ENCODE measurements around the gene ROBO1. TPM values are rescaled to one million over a fixed set of nuclear protein-coding genes. Genes with fewer than 3 reads are reported as not detected.
"Not testable (repeated sequence)": the region's sequence is repeated elsewhere in the genome, so short reads cannot be mapped to it uniquely, and the experiment has no call there.

Gene ROBO1
- polyA plus RNA-seq, 4 donors = 80.6 to 111 (median 101) TPM

DNA sequence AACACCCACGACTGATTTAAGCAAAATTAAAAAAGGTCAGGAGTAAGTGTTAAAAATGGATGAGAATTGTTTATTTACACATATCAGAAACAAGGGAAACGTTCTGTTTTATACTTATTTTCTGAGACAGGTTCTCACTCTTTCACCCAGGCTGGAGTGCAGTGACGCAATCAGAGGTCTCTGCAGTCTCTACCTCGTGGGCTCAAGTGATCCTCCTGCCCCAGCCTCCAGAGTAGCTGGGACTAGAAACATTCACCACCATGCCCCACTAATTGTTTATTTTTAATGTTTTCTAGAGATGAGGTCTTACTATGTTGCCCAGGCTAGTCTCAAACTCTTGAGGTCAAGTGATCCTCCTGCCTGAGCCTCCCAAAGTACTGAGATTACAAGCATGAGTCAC, 1080.3 kb downstream of the ROBO1 start:
- no peak for DNase-seq (ENCODE audit: low read depth in 4 of 4, low spot score in 3 of 4)

DNA sequence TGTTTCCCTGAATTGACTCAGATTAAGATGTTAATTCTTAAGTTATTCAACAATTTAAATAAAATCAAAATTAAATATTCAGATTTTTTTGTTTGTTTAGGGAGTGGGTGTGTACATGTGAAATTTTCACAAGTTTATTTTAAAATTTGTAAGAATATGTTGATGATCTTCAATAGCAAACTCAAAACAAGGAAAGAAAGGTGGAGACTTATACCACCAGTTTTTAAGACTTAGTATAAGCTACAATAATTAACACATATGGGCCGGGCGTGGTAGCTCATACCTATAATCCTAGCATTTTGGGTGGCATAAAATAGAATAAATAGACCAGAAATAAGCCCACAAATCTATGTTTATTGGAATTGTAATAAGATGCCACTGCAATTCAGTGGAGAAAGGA, 1084.5 kb downstream of the ROBO1 start:
- no peak for DNase-seq (ENCODE audit: low read depth in 4 of 4, low spot score in 3 of 4)

DNA sequence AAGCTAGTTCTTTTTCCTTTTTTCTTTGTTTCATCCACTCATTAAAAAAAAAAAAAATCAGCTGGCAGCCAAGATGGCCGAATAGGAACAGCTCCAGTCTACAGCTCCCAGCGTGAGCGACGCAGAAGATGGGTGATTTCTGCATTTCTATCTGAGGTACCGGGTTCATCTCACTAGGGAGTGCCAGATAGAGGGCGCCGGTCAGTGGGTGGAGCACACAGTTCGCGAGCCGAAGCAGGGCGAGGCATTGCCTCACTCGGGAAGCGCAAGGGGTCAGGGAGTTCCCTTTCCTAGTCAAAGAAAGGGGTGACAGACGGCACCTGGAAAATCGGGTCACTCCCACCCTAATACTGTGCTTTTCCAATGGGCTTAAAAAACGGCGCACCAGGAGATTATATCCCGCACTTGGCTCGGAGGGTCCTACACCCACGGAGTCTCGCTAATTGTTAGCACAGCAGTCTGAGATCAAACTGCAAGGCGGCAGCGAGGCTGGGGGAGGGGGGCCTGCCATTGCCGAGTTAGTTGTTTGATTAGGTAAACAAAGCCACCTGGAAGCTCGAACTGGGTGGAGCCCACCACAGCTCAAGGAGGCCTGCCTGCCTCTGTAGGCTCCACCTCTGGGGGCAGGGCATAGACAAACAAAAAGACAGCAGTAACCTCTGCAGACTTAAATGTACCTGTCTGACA, 1092.5 kb downstream of the ROBO1 start:
- not testable (repeated sequence) for DNase-seq (ENCODE audit: low read depth in 4 of 4, low spot score in 3 of 4)

DNA sequence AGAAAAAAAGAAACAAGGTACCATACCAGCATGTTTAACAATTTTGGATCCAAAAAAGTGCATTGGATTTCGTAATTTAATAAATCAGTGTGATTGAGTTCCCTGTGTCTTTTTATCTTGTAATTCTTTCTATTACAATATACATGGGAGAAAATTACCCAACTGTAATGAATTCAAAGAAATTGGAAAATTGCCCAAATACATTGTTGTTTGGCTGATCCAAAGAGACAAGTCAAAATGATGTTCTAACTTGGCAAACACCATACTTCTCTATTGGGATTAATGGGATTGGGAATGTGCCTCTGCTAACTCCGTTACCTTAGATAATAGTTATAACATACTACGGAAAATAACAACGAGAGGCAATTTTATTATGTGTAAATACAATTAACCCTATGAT, 1097.1 kb downstream of the ROBO1 start:
- DNase-seq (ENCODE audit: low read depth in 4 of 4, low spot score in 3 of 4) = no peak

DNA sequence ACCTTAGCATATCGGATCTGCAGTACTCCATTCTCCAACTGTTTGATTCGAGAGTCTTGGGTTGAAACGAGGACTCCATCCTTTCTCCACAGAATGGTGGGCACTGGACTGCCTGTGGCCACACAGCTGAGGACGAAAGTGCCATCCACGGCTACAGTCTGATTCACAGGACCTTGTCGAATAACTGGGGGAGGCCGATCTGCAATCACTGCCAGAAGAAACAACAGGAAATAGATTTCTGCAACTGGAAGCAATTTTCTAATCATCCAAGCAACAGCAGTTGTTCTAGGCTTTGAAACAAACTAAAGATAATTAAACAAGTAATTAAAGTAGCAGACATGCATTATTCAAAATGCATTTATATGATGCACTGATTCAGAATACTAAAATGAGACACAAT, 1097.7 kb downstream of the ROBO1 start:
- DNase-seq (ENCODE audit: low read depth in 4 of 4, low spot score in 3 of 4) = no peak

DNA sequence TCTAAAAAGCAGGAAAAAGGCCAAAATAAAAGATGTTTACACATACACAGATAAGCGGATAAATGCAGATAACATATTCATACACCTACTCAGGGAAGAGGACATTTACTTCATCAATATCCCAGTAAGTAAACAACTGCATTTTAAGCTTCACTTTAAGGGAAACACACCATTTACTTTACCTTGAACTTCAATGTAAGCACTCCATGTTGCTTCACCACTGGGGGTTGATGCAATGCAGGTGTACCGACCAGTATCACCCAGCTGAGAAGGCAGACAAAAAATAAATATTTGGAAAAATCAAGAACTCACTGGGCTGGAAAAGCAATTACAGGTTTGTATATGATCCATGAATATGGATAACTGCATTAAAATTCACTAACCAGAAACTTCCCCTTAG, 1099.5 kb downstream of the ROBO1 start:
- DNase-seq (ENCODE audit: low read depth in 4 of 4, low spot score in 3 of 4) = no peak

DNA sequence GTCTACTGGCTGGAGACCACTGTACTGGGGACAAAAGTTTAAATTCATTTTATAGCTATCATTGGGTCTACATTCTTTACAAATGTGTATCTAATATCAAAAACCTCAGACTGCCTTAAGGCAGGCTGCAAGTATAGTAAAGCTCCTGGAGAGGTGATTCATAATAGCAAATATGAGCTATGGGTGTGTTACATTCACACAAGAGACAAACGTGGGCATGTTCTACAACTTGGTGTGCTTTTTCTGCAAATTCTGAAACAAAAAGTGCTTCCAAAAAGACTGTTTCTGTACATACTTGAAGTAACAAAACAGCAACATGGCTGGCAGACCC, 1101.4 kb downstream of the ROBO1 start:
- no peak for DNase-seq (ENCODE audit: low read depth in 4 of 4, low spot score in 3 of 4)

DNA sequence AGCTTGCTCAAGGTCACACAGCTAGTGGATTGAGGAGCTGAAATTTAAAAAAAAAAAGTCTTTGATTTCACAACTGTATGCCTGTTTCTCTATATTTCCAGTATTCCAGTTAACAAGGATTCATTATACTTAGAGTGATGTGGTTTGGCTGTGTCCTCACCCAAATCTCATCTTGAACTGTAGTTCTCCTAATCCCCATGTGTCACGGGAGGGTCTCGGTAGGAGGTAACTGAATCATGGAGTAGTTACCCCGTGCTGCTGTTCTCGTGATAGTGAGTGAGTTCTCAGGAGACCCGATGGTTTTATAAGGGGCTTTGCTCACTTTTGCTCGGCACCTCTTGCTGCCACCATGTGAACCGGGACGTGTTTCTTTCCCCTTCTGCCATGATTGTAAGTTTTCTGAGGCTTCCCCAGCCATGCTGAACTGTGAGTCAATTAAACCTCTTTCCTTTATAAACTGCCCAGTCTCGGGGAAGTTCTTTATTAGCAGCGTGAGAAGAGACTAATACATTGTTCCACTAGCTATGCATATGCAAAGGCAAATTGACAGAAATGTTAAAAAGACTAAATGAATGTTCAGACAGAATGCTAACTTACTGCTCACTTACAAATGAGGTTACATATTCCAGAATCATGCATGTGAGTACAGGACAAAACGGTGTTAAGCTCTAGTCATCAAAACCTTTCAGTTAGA, 1101.9 kb downstream of the ROBO1 start:
- DNase-seq (ENCODE audit: low read depth in 4 of 4, low spot score in 3 of 4) = no peak

DNA sequence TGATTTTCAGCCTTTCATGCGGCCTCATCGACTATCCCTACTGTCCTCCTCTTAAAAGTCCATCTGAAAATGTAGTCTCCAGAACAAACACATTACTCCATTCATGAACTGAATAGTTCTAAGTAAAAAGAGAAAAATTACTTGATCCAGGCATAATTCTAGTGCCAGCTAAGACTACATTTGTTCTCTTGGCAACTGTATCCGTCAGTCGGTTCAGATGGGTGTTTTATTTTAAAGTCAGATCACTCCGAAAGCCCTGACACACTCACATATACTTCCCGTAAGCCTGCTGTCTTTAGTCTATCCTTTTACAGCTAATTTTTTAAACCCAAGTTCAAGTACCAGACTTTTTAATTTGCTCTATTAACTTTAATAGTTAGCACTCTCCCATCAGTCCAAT, 1102.7 kb downstream of the ROBO1 start:
- DNase-seq (ENCODE audit: low read depth in 4 of 4, low spot score in 3 of 4) = no peak

DNA sequence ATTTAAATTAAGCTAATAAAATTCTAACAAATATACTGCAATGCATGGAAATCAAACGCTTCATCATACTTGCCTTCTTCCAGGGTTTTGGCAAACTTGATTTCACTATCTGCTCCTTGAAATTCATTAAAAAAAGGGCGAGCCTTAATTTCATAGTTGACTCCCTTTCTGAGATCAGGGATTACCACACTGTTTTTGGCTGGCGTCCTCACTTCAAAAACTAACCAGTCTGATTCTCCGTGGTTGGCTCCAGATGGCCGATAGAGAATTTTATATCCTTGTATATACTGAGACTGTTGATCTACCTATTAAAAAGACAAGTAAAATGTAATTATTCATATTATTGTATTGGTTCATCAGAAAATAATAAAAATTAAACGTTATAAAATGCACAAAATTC, 1106.8 kb downstream of the ROBO1 start:
- DNase-seq (ENCODE audit: low read depth in 4 of 4, low spot score in 3 of 4) = no peak

DNA sequence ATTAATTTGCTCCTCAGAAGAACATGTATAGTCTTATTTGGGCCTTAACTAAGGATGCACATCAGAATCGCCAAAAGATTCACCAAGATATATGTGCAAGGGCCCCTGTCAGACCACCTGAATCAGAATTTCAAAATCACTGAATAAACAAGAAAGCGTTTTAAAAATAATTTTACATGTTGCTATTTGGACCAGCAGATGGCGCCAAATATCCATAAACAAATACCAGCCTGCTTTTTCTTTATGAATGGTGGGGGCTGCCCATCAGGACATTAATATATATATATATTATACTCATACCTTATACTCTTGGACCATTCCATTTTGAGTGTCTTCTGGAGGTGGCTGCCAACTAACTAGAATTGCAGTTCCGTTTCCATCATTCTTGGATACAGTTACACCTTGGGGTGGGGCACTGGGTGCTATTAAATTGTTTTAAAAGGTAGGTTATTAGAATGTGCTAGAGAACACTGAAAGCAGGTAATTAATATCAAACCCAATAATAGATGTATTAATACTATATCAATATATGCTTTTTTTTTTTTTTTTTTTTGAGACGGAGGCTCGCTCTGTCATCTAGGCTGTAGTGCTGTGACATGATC, 1108.3 kb downstream of the ROBO1 start:
- peak in 2 of 4 donors; percentile 8 to 18 for DNase-seq (ENCODE audit: low read depth in 4 of 4, low spot score in 3 of 4)

DNA sequence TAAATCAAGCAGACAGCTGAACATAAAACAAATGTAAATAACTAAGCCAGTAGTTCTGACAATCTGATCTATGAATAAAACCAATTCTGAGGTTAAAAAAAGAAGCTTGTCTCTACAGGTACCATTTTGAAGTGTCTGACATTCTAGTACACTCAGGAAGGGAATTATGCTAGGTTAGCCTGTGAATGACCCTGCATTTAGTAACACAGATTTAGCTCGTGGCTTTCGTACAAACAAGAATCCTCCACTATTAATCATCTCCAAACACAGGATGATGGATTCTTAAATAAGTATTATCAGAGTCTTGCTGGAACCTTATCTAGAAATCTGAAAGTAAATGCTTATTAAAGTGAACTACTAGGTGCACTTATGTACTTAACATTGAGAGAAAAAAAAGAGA, 1120.1 kb downstream of the ROBO1 start:
- no peak for DNase-seq (ENCODE audit: low read depth in 4 of 4, low spot score in 3 of 4)

DNA sequence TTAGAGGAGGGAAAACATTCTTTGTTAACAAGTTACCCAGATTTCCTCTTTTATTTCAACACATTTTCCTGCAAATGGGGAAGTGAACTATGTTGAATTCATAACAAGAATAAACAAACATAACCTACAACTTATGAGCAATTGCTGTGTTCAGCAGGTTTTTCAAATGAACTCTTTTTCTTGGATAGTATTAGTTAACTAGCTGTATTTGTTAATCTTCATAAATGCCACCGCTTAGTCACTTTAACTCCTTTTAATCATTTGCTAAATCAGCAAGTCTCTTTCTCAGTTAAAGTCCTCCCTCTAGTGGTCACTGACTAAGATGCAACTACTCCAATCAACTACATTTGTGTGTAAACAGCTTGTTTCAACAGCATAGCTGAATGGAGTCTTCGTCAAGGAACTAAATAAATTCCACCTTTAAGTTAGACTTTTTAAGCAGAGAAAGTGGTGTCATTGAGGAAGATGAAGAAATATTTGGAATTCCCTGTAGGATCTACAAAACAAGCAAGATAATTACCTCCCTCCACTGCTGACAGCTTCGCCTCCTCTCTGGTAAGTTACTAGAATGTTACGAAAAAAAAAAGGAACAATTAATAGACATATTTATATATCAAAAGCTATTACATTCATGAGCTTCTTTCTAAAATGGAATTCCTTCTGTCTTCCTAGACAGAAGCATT, 1122.0 kb downstream of the ROBO1 start:
- peak; percentile 61 to 74 (median 70) for DNase-seq (ENCODE audit: low read depth in 4 of 4, low spot score in 3 of 4)

DNA sequence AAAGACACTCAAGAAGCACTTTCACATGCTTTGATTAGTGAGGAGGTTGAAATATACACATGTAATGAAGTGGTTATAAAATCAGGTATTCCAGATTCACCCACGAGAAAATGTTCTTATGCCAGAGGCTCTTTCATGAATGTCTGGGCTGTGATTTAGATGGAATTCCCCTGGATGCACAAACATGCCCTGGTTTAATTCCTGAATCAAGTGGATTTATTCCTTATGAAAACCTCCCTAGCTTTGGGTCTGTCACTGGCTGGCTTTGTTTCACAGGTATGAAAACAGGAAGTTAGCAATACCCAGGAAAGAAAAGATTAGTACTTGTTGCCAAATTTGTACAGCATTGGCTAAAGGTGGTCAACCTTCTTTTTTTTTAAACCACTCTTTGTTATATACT, 1123.0 kb downstream of the ROBO1 start:
- DNase-seq (ENCODE audit: low read depth in 4 of 4, low spot score in 3 of 4) = no peak

DNA sequence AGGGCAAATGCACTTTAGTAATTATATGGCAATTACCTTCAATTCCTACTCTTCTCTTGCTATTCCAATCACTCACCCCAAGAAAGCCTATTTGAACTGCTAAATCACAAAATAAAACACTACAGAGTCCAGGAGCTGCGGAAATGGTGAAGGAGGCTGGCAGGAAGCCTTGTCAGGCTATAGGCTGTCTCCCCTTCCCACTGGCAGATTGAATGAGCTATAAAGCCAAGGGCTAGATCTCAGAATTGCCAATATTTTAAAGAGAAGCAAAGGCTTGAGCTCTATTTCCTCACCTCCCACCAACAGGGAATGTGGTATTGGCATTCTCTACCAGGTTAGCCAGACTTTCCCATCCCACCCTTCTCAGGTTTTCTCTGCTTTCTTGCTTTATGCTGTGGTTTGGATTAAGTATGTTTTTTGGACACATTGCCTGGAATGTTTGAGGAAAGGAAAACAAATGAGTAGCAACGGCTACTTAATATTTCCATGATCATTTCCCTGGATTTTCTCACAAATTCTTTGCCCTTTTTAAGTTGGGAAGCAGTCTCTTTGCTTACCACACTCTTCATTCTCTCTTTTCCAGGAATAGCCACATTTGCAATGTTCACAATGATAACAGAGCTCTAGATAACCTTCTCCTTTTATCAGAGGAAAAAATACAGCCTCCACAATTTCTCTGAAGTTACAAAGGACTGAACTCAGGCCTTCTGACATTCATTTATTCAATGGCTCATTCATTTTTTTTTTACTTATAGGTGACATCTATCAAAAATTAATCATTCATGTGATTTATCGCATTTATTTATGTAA, 1125.4 kb downstream of the ROBO1 start:
- no peak for DNase-seq (ENCODE audit: low read depth in 4 of 4, low spot score in 3 of 4)

DNA sequence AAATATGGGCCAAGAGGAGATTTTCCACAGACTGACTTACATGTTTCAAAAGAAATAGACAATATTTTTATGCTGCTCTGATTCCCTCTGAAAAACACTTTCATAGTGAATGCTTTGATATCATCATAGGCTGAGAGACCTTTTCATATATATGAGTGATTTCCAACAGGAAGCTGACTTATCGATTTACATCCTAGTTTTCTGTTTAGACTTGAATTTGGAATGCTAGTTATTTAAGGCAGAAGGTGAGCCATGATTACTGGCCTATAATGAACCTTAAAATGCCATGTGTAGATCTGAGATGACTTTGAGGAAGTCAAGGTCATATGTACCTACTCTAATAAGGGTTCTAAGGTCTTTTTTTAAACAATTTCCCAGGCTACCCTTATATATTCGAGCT, 1126.1 kb downstream of the ROBO1 start:
- DNase-seq (ENCODE audit: low read depth in 4 of 4, low spot score in 3 of 4) = no peak

DNA sequence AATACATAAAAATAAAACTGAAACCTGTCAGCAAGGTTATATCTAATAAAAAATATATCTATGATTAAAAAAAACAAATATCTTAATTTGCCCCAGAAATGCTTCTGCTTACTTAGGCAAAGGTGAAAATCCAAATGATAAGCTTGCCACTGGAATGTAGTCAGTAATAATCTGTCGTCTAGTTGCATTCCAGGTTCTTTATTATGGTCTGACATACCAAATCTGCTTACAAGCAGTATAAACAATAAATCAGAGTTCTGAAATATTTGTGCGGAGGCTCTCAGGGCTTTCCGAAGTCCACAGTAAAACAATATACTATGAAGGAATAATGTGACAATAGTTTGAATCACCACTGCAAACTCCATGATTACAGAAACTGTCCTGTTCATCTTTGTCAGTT, 1133.5 kb downstream of the ROBO1 start:
- no peak for DNase-seq (ENCODE audit: low read depth in 4 of 4, low spot score in 3 of 4)

DNA sequence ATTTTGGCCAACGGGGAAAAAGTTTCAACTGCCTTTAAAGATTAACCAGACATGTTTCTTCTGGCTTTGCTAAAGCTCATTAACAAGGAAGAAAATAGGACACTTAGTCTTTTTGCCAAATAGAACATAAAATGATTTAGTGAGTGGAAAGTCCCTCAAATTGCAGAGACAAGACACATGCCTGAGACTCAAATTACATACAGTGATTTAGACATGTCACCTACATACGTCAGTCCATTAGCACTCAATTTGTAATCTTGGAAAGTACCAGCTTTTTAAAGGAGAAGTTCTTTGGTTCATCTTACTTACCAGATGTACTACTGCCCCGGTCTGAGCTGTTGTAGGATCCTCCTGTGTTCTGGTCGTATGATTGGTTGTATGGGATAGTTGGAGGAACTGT, 1134.2 kb downstream of the ROBO1 start:
- DNase-seq (ENCODE audit: low read depth in 4 of 4, low spot score in 3 of 4) = no peak

DNA sequence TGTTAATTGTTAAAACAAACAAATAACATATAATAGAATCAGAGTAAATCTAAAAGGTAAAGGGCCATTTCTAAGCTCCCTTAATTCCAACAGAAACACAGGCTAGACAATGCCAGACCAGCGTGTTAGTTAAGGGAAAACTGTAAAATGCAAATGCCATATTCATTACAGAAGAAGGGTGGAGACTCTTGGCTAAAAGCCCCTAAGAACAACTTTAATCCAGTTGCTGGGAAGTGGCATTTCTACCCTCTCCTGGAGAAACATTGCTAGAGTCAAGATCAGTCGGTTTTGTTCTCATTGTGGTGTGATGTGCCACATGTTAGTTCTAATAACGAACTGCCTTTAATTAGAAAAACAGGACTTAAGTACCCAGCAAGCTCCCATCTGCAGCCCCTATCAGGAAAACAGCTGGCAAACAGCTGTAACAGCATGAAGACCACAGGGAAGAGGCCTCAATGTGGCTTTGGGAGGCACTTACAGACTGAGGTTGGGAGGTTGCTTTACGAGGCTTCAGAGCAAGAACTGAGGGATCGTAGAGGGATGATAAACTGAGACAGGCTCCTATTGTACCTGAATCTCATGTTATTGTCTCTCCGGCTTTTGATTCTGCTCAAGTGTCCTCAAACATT, 1134.8 kb downstream of the ROBO1 start:
- no peak for DNase-seq (ENCODE audit: low read depth in 4 of 4, low spot score in 3 of 4)

DNA sequence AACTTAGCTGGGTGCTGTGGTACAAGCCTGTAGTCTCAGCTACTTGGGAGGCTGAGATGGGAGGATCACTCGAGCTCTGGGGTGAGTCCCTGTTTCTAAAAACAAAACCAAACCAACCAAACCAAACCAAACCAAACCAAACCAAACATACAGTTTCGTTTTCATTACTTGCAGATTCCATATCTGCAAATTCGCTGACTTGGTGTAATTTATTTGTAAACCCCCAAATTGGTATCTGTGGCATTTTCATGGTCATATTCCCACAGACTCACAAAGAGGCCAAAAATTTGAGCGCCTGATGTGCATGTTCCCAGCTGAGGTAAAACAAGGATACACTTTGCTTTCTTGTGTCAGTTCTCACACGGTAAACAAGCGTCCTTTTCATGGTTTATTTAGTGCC, 1138.3 kb downstream of the ROBO1 start:
- DNase-seq (ENCODE audit: low read depth in 4 of 4, low spot score in 3 of 4) = no peak

Data from right renal pelvis (tissue), 4 donors.